SK-N-SH (cell line): ENCODE results near the gene WDR81. TPM values are rescaled to one million over a fixed set of nuclear protein-coding genes. Genes with fewer than 3 reads are reported as not detected.
A peak's percentile ranks its signal among the peaks of the same experiment; 100 is the strongest.

Experiments
- CTCF ChIA-PET: fragments of 300-600, 350-600 bp; formaldehyde crosslinking; extraction: SDS; loops from one replicate; lab custom pipeline; 2021; lab: Yijun Ruan, JAX
- POLR2A ChIA-PET: fragments of 350-600 bp; sonication (Branson Sonifier 250); formaldehyde crosslinking; extraction: SDS; loops from one replicate; lab custom pipeline; 2020; ENCODE audit warnings: antibody characterized with exemption, inconsistent platforms; lab: Yijun Ruan, JAX
- DNase-seq: peaks from one replicate; pipeline ENCODE4 v3.0.0; 2012
- H2AFZ ChIP-seq: fragments of 200-600 bp; sonication (generic); 2 replicates; pipeline ENCODE4 v1.8.1; 2016; ENCODE audit warnings: antibody characterized with exemption, mild to moderate bottlenecking, low read depth
- H3F3A ChIP-seq: fragments of 200-600 bp; sonication (generic); replicated peaks from 2 replicates; pipeline ENCODE3; 2016; ENCODE audit warnings: antibody characterized with exemption, mild to moderate bottlenecking; ENCODE audit not compliant: insufficient read depth
- H3K27ac ChIP-seq, 2 experiments: fragments of 200-500 bp in 1 of 2; fragments of 200-600 bp in 1 of 2; sonication (Bioruptor generic) in 1 of 2; sonication (generic), shearing (Covaris generic) in 1 of 2; 2 replicates each; pipeline versions ENCODE4 v1.5.1 to v1.6.1; 2014 to 2016; ENCODE audit warnings: low read depth in 2 of 2, inconsistent platforms in 1 of 2, low read length in 1 of 2, mild to moderate bottlenecking in 1 of 2, mixed read lengths in 1 of 2
- H3K27me3 ChIP-seq: fragments of 200-600 bp; sonication (generic), shearing (Covaris generic); 2 replicates; pipeline ENCODE4 v1.6.1; 2016; ENCODE audit warnings: mixed run types; ENCODE audit not compliant: insufficient read depth
- H3K36me3 ChIP-seq, 2 experiments: fragments of 200-500 bp in 1 of 2; fragments of 200-600 bp in 1 of 2; sonication (Bioruptor generic) in 1 of 2; sonication (generic) in 1 of 2; replicated peaks in 1 of 2; 2 replicates each; pipeline versions ENCODE3 to v1.5.1; 2014 to 2016; ENCODE audit warnings: low read length in 1 of 2, mild to moderate bottlenecking in 1 of 2; ENCODE audit not compliant: insufficient read depth in 2 of 2, control insufficient read depth in 1 of 2
- H3K4me1 ChIP-seq, 2 experiments: fragments of 200-500 bp in 1 of 2; fragments of 200-600 bp in 1 of 2; sonication (Bioruptor generic) in 1 of 2; sonication (generic), shearing (Covaris generic) in 1 of 2; 2 replicates each; pipeline versions ENCODE4 v1.5.1 to v1.6.1; 2014 to 2016; ENCODE audit warnings: low read depth in 1 of 2, low read length in 1 of 2, mixed run types in 1 of 2; ENCODE audit not compliant: insufficient read depth in 2 of 2, control insufficient read depth in 1 of 2
- H3K4me2 ChIP-seq: fragments of 200-600 bp; sonication (generic), shearing (Covaris generic); 2 replicates; pipeline ENCODE4 v1.6.1; 2017; ENCODE audit warnings: mixed run types
- H3K4me3 ChIP-seq, 2 experiments: fragments of 200-500 bp in 1 of 2; fragments of 200-600 bp in 1 of 2; sonication (Bioruptor generic) in 1 of 2; sonication (generic), shearing (Covaris generic) in 1 of 2; 2 replicates each; pipeline versions ENCODE4 v1.5.1 to v1.8.1; 2014 to 2016; ENCODE audit warnings: low read depth in 2 of 2, inconsistent platforms in 1 of 2, low read length in 1 of 2, mild to moderate bottlenecking in 1 of 2, mixed read lengths in 1 of 2, moderate library complexity in 1 of 2
- H3K79me2 ChIP-seq: fragments of 200-600 bp; sonication (generic); 2 replicates; pipeline ENCODE4 v1.8.1; 2017; ENCODE audit warnings: mild to moderate bottlenecking; ENCODE audit not compliant: insufficient read depth
- H3K9ac ChIP-seq: fragments of 200-600 bp; sonication (generic); 2 replicates; pipeline ENCODE4 v1.6.1; 2017; ENCODE audit warnings: mixed run types
- H3K9me2 ChIP-seq: fragments of 200-600 bp; sonication (generic); 2 replicates; pipeline ENCODE4 v1.6.1; 2017; ENCODE audit warnings: mixed run types
- H3K9me3 ChIP-seq: fragments of 200-600 bp; sonication (generic); 2 replicates; pipeline ENCODE4 v1.6.1; 2017; ENCODE audit warnings: mixed run types, mild to moderate bottlenecking, moderate library complexity
- H4K20me1 ChIP-seq: fragments of 200-600 bp; sonication (generic); 2 replicates; pipeline ENCODE4 v1.6.1; 2017; ENCODE audit warnings: mild to moderate bottlenecking, mixed run types; ENCODE audit not compliant: insufficient read depth
- EP300 ChIP-seq, 2 experiments: IDR thresholded peaks; 2 replicates each; pipeline versions ENCODE4 v1.4.0 to v1.6.1; 2012; ENCODE audit warnings: borderline replicate concordance in 1 of 2, low read depth in 1 of 2, low read length in 1 of 2
- FOXM1 ChIP-seq: IDR thresholded peaks from 2 replicates; pipeline ENCODE4 v1.4.0; 2012; ENCODE audit warnings: low read depth, mild to moderate bottlenecking
- GATA2 ChIP-seq: sonication (generic); formaldehyde crosslinking; IDR thresholded peaks from 2 replicates; pipeline ENCODE4 v1.5.0; 2020; ENCODE audit warnings: mild to moderate bottlenecking, missing genetic modification reagents
- NFIC ChIP-seq: IDR thresholded peaks from 2 replicates; pipeline ENCODE4 v1.4.0; 2012; ENCODE audit warnings: borderline replicate concordance
- POLR2AphosphoS5 ChIP-seq: IDR thresholded peaks from 2 replicates; pipeline ENCODE4 v1.6.1; 2012; ENCODE audit warnings: low read depth, low read length
- RAD21 ChIP-seq: IDR thresholded peaks from 2 replicates; pipeline ENCODE4 v1.6.1; 2012; ENCODE audit warnings: mild to moderate bottlenecking, low read length
- SMC3 ChIP-seq: IDR thresholded peaks from 2 replicates; pipeline ENCODE4 v1.6.1; 2012; ENCODE audit warnings: low read depth, low read length, improper control_type of control experiment
- TEAD4 ChIP-seq: IDR thresholded peaks from 2 replicates; pipeline ENCODE4 v1.4.0; 2012; ENCODE audit warnings: mild to moderate bottlenecking, borderline replicate concordance; ENCODE audit not compliant: insufficient read depth
- WGBS: methylation state at CpG from one replicate; pipeline ENCODE4 v1.1.6; 2017; ENCODE audit warnings: low lambda C conversion rate; 5-methylcytosine and 5-hydroxymethylcytosine counted together
- polyA plus RNA-seq, 3 experiments: library from polyadenylated mRNA; depleted of rRNA; stranded (reverse); fragments of >200 nt; gene quantifications; 2 replicates each; pipeline ENCODE4 v1.2.3, GENCODE V29; 2012
- TF ChIP-seq, protein P1 (sequence below): fragments of 200-600 bp; sonication (generic); IDR thresholded peaks from 2 replicates; pipeline ENCODE4 v1.6.1; 2017; ENCODE audit warnings: antibody characterized with exemption, mild to moderate bottlenecking, moderate library complexity
- TF ChIP-seq, protein P2 (sequence below): IDR thresholded peaks from 2 replicates; pipeline ENCODE4 v1.4.0; 2012; ENCODE audit warnings: low read depth

The WDR81 gene
- polyA plus RNA-seq, 1 of the 3 experiments (the other 2 are of a cell fraction), result 9.3 TPM

GRCh38 chr17:1713160-1713877, 11.2 kb upstream of the WDR81 start:
- no peak for DNase-seq
- CTCF ChIA-PET, result interaction anchor here (0.6 to 1.8 kb wide), 10 partner anchors 11 to 196 kb away, joined by 3 to 8 read pairs (median 4); partner anchors contain the start of gene WDR81

DNA sequence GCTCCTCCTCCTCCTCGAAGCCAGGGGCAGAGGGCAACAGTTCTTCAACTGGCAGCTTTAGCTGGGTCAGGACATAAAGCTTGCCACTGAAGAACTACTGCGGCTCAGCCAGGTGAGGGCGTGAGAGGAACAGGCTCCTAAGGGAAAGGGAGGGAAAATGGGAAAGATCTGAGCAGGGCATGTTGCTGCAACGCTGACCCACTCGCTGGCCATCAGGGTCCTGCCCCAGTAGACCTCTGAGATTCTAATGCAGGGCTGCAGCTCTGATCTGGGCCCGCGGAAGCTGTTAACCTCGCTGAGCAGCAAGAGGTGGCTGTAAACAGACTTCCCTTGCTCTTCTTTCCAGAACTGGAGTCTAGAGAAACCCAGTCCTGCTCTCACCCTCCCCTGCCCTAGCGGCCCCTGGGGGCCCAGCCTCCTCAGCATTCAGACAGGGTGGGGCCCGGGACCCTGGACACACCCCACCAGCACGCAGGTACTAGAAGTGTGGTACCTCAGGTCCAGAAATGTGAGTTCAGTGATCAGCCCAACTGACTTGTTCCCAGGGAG, 10.6 kb upstream of the WDR81 start:
- peak overlapping the region; percentile 77 to 98 for H3K27ac ChIP-seq
- peaks cover 62% of the 10 kb centered on the region for H3K79me2 ChIP-seq
- peak; percentile 62 for DNase-seq
- 48% methylated on average over 6 of the region's 11 CpGs for WGBS
- peaks cover 26 to 31% of the 10 kb centered on the region in 2 experiments for H3K36me3 ChIP-seq
- H2AFZ ChIP-seq, result no peak overlapping the region
- ChIA-PET CTCF (interaction anchor here (0.6 to 8.4 kb wide), 11 partner anchors 10 to 195 kb away, joined by 3 to 112 read pairs (median 4); partner anchors contain the start of gene WDR81), POLR2A (no interaction called here)
- H3K4me1 ChIP-seq, result peaks cover 19 to 35% of the 10 kb centered on the region in 2 experiments; a peak in 3 of 4 replicates
- peaks cover 52% of the 10 kb centered on the region for H3F3A ChIP-seq
- peak overlapping the region; percentile 99 for H3K4me2 ChIP-seq
- no peaks in the 10 kb centered on the region for H3K27me3 ChIP-seq
- H3K9me2 ChIP-seq, result no peaks in the 10 kb centered on the region
- H3K9me3 ChIP-seq, result no peaks in the 10 kb centered on the region
- H3K4me3 ChIP-seq, result peak overlapping the region; percentile 77 to 95; a peak in 3 of 4 replicates
- H3K9ac ChIP-seq, result peak overlapping the region; percentile 98
- peaks cover 48% of the 10 kb centered on the region for H4K20me1 ChIP-seq
- TF ChIP-seq, protein P1, sequence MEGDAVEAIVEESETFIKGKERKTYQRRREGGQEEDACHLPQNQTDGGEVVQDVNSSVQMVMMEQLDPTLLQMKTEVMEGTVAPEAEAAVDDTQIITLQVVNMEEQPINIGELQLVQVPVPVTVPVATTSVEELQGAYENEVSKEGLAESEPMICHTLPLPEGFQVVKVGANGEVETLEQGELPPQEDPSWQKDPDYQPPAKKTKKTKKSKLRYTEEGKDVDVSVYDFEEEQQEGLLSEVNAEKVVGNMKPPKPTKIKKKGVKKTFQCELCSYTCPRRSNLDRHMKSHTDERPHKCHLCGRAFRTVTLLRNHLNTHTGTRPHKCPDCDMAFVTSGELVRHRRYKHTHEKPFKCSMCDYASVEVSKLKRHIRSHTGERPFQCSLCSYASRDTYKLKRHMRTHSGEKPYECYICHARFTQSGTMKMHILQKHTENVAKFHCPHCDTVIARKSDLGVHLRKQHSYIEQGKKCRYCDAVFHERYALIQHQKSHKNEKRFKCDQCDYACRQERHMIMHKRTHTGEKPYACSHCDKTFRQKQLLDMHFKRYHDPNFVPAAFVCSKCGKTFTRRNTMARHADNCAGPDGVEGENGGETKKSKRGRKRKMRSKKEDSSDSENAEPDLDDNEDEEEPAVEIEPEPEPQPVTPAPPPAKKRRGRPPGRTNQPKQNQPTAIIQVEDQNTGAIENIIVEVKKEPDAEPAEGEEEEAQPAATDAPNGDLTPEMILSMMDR, result peak; percentile 35
- TF ChIP-seq RAD21, result peak; percentile 69
- no peak for TF ChIP-seq FOXM1

More at GRCh38 chr17:1713160-1713877, 11.2 kb upstream of the WDR81 start:
- H3K27ac ChIP-seq, result peak overlapping the region in 1 of 2 experiments; percentile 98; a peak in 3 of 4 replicates
- POLR2A ChIA-PET, result no interaction called here
- no peaks in the 10 kb centered on the region for H3K9me3 ChIP-seq
- peak overlapping the region; percentile 98; the same call in 1 of the 2 replicates for H3K9ac ChIP-seq
- no peak overlapping the region for H2AFZ ChIP-seq
- no peaks in the 10 kb centered on the region for H3K9me2 ChIP-seq
- H3K79me2 ChIP-seq, result peaks cover 59% of the 10 kb centered on the region
- no peaks in the 10 kb centered on the region for H3K27me3 ChIP-seq
- H3K4me2 ChIP-seq, result peak overlapping the region; percentile 99
- H3K4me3 ChIP-seq, result peak overlapping the region; percentile 77 to 95; a peak in 3 of 4 replicates
- H4K20me1 ChIP-seq, result peaks cover 48% of the 10 kb centered on the region
- 86% methylated on average over 10 of the region's 10 CpGs for WGBS
- peaks cover 52% of the 10 kb centered on the region for H3F3A ChIP-seq
- H3K36me3 ChIP-seq, result peaks cover 26 to 31% of the 10 kb centered on the region in 2 experiments
- no peak for TF ChIP-seq SMC3
- TF ChIP-seq NFIC, result no peak
- TF ChIP-seq, protein P2, sequence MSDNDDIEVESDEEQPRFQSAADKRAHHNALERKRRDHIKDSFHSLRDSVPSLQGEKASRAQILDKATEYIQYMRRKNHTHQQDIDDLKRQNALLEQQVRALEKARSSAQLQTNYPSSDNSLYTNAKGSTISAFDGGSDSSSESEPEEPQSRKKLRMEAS, result no peak
- TF ChIP-seq RAD21, result no peak
- no peak for TF ChIP-seq GATA2
- TF ChIP-seq TEAD4, result no peak
- no peak for TF ChIP-seq POLR2AphosphoS5
- no peak for TF ChIP-seq EP300 (IDR thresholded peaks at IDR 0.05; ENCODE audit: borderline replicate concordance in 1 of 2, low read depth in 1 of 2, low read length in 1 of 2)
- peaks cover 18 to 33% of the 10 kb centered on the region in 2 experiments; a peak in 3 of 4 replicates for H3K4me1 ChIP-seq
